Measurements from ENCODE around the gene KRTAP20-2. TPM values are rescaled to one million over a fixed set of nuclear protein-coding genes. Genes with fewer than 3 reads are reported as not detected.

The KRTAP20-2 gene
- not detected for polyA plus RNA-seq

DNA sequence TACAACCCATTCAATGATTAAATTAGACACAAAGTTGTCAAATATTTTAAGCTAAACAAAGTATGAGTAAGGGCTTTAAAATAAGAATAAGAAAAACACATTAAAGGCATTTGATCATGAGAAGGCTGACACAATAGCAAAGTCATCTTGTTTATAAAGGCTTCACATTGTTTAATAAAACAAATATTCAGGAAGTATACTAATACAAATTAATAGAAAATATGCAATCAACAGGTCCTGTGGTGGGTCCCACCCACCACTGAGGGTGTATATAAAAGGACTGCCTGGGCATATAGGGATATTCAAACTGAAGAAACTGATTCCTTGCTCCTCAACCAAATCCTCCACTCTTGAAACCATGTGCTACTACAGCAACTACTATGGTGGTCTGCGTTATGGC is at the start of gene KRTAP20-2:
Gene KRTAP20-2 (plus strand): TSS at position 301 of the 400 bp plus-strand sequence. CDS start 58 bp downstream, at position 359.
- Mint-ChIP-seq H3K9me3 (peaks cover 10 to 38% (median 15%) of the 10 kb centered on the region in 6 donors), H3K27ac (no peak within 1 kb of the TSS), H3K27me3 (ENCODE audit: low read depth in 3 of 3) (peaks cover 0 to 2% (median 0%) of the 10 kb centered on the region in 3 donors), H3K36me3 (no peaks in the 10 kb centered on the region), H3K4me3 (no peak within 1 kb of the TSS), H3K4me1 (no peaks in the 10 kb centered on the region)
- no peak for DNase-seq

GRCh38 chr21:30590297-30590696 is 44.7 kb upstream of the KRTAP20-2 start, which contains the start of gene KRTAP22-2:
TSS of gene KRTAP22-2 (minus strand) at chr21:30590397.
- Mint-ChIP-seq H3K9me3 (peaks cover 0 to 11% (median 5%) of the 10 kb centered on the region in 6 donors), H3K36me3 (no peaks in the 10 kb centered on the region), H3K4me1 (no peaks in the 10 kb centered on the region), H3K27ac (no peak within 1 kb of the TSS), H3K27me3 (ENCODE audit: low read depth in 3 of 3) (no peaks in the 10 kb centered on the region), H3K4me3 (no peak within 1 kb of the TSS)
- no peak for DNase-seq

DNA sequence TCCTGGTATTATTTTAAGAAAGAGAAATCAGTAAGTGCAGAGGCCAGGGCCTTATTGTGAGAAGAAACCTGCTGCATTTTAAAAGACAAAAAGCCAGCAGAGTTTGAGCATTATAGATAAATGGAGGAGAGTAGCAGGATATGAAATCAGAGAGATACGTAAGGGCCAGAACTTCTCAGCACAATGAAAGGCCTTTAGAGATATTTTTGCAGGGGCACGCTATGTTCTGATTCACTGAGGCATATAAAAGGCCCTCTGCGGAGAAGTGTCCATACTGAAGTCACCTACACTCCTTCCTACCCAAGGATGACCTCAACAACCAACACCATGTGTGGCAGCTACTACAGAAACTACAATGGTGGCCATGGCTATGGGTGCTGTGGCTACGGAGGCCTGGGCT is 42.9 kb upstream of the KRTAP20-2 start, which contains the start of gene KRTAP6-3:
Gene KRTAP6-3 (plus strand): TSS at position 301 of the 400 bp plus-strand sequence. CDS start 6 bp downstream, at position 307.
- peaks cover 0 to 4% (median 0%) of the 10 kb centered on the region in 3 donors for H3K36me3 Mint-ChIP-seq
- DNase-seq, result no peak
- H3K9me3 Mint-ChIP-seq, result peaks cover 3 to 18% (median 9%) of the 10 kb centered on the region in 6 donors
- no peak within 1 kb of the TSS for H3K27ac Mint-ChIP-seq
- no peaks in the 10 kb centered on the region for H3K4me1 Mint-ChIP-seq
- no peaks in the 10 kb centered on the region for H3K27me3 Mint-ChIP-seq (ENCODE audit: low read depth in 3 of 3)
- H3K4me3 Mint-ChIP-seq, result no peak within 1 kb of the TSS

- Mint-ChIP-seq H3K4me1 (no peaks in the 10 kb centered on the region), H3K27me3 (ENCODE audit: low read depth in 3 of 3) (no peaks in the 10 kb centered on the region), H3K9me3 (peaks cover 10 to 53% (median 17%) of the 10 kb centered on the region in 6 donors), H3K4me3 (no peak within 1 kb of the TSS), H3K27ac (no peak within 1 kb of the TSS), H3K36me3 (peaks cover 0 to 4% (median 3%) of the 10 kb centered on the region in 3 donors)
- no peak for DNase-seq
These were observed 36.2 kb upstream of the KRTAP20-2 start, which contains the start of gene KRTAP6-2 for GRCh38 chr21:30598802-30599201. TSS of gene KRTAP6-2 (minus strand) at chr21:30598902. CDS start at chr21:30598874, 28 bp downstream.

DNA sequence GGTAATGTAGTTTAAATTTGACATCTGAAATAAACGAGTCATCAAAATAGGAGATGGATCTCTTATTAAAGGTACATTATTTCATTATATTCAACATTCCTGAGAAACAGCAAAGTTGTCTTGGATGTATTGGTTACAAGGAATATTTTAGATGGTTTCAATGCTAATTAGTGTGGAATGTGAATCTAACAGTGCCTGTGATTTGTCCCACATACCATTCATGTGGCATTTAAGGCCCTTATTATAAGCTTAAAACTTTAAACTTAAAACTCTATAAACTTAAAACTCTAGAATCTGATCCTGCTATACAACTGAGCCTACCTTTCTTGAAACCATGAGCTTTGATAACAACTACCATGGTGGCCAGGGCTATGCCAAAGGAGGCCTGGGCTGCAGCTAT is 34.2 kb upstream of the KRTAP20-2 start, which contains the start of gene KRTAP22-1:
Gene KRTAP22-1 (plus strand): TSS at position 301 of the 400 bp plus-strand sequence.
- Mint-ChIP-seq H3K4me1 (no peaks in the 10 kb centered on the region), H3K4me3 (no peak within 1 kb of the TSS), H3K9me3 (peaks cover 10 to 57% (median 22%) of the 10 kb centered on the region in 6 donors), H3K27me3 (ENCODE audit: low read depth in 3 of 3) (peaks cover 0 to 3% (median 0%) of the 10 kb centered on the region in 3 donors), H3K27ac (no peak within 1 kb of the TSS), H3K36me3 (peaks cover 0 to 4% (median 3%) of the 10 kb centered on the region in 3 donors)
- no peak for DNase-seq

GRCh38 chr21:30605968-30606367 is 29.0 kb upstream of the KRTAP20-2 start:
- no peak for DNase-seq
- Mint-ChIP-seq H3K27me3 (ENCODE audit: low read depth in 3 of 3) (peaks cover 0 to 3% (median 1%) of the 10 kb centered on the region in 3 donors), H3K36me3 (peaks cover 0 to 3% (median 0%) of the 10 kb centered on the region in 3 donors), H3K4me1 (no peaks in the 10 kb centered on the region), H3K4me3 (no peak overlapping the region), H3K9me3 (peaks cover 11 to 60% (median 24%) of the 10 kb centered on the region in 6 donors), H3K27ac (no peak overlapping the region)

DNA sequence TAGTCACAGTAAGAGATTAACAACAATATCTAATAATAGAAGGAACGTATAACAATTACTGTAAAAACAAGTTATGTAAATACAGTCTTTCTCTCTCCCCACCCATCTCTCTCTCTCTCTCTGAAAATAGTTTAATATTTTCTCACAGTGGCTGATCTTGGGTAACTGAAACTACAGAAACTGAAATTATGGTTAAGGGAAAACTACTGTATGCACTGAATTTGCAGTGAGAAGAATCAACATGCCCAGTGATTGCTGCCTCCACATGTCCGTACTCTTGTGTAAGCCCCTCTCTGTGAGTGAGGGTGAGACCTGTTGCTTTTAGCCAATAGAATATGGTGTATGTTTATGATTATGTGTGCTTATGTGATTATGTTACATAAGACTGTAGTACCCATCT is 22.9 kb upstream of the KRTAP20-2 start:
- Mint-ChIP-seq H3K27me3 (ENCODE audit: low read depth in 3 of 3) (peaks cover 0 to 1% (median 0%) of the 10 kb centered on the region in 3 donors), H3K4me1 (no peaks in the 10 kb centered on the region), H3K9me3 (peaks cover 6 to 26% (median 16%) of the 10 kb centered on the region in 6 donors), H3K27ac (no peak overlapping the region), H3K4me3 (no peak overlapping the region), H3K36me3 (no peaks in the 10 kb centered on the region)
- no peak for DNase-seq

- no peaks in the 10 kb centered on the region for H3K27me3 Mint-ChIP-seq (ENCODE audit: low read depth in 3 of 3)
- no peak within 1 kb of the TSS for H3K4me3 Mint-ChIP-seq
- H3K27ac Mint-ChIP-seq, result no peak within 1 kb of the TSS
- H3K4me1 Mint-ChIP-seq, result no peaks in the 10 kb centered on the region
- no peak for DNase-seq
- no peaks in the 10 kb centered on the region for H3K36me3 Mint-ChIP-seq
- peaks cover 4 to 17% (median 8%) of the 10 kb centered on the region in 6 donors for H3K9me3 Mint-ChIP-seq
These were observed 21.2 kb upstream of the KRTAP20-2 start, which contains the start of gene KRTAP6-1 for GRCh38 chr21:30613836-30614235. TSS of gene KRTAP6-1 (minus strand) at chr21:30613930. CDS start at chr21:30613904, 26 bp downstream.

DNA sequence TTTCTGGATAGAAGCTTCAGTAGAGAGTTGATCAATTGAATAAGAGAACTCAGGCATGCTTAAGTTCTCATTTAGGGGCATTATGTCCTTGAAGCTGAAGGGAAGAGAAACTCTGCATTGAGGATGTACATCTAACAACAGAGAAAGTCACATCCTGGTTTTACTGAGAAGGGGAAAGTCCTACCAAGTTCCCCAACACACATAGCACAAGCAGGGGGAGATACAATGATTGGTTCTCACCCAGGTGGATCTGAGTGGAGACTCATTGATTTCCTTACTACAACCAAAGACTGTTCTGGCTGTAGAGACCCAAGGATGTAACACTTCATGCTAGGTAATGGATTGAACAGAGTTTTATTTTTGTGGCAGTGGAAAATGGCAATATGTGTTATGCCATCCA is 19.8 kb upstream of the KRTAP20-2 start:
- H3K4me1 Mint-ChIP-seq, result no peaks in the 10 kb centered on the region
- no peaks in the 10 kb centered on the region for H3K36me3 Mint-ChIP-seq
- DNase-seq, result no peak
- no peak overlapping the region for H3K27ac Mint-ChIP-seq
- H3K4me3 Mint-ChIP-seq, result no peak overlapping the region
- peaks cover 4 to 17% (median 6%) of the 10 kb centered on the region in 6 donors for H3K9me3 Mint-ChIP-seq
- no peaks in the 10 kb centered on the region for H3K27me3 Mint-ChIP-seq (ENCODE audit: low read depth in 3 of 3)

DNA sequence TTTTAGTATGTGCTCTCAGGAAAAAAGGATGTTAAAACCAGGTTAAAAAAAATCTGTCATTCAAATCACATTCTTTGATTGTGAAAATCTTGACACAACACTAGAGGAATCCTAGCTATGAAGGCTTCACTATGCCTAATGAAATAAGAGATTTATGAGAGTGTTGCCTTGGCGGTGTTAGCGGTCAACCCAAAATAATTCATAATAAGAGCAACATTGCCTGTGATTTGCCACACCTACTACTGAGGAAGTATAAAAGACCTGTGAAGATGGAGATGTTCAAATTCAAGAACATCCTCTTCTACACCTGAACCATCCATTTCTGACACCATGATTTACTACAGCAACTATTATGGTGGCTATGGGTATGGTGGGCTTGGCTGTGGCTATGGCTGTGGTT is 18.9 kb upstream of the KRTAP20-2 start, which contains the start of gene KRTAP20-1:
Gene KRTAP20-1 (plus strand): TSS at position 301 of the 400 bp plus-strand sequence. CDS start 30 bp downstream, at position 331.
- H3K9me3 Mint-ChIP-seq, result peaks cover under 1 to 13% (median 5%) of the 10 kb centered on the region in 6 donors
- H3K4me3 Mint-ChIP-seq, result no peak within 1 kb of the TSS
- H3K27me3 Mint-ChIP-seq (ENCODE audit: low read depth in 3 of 3), result no peaks in the 10 kb centered on the region
- H3K36me3 Mint-ChIP-seq, result no peaks in the 10 kb centered on the region
- H3K27ac Mint-ChIP-seq, result no peak within 1 kb of the TSS
- H3K4me1 Mint-ChIP-seq, result no peaks in the 10 kb centered on the region
- DNase-seq, result no peak

DNA sequence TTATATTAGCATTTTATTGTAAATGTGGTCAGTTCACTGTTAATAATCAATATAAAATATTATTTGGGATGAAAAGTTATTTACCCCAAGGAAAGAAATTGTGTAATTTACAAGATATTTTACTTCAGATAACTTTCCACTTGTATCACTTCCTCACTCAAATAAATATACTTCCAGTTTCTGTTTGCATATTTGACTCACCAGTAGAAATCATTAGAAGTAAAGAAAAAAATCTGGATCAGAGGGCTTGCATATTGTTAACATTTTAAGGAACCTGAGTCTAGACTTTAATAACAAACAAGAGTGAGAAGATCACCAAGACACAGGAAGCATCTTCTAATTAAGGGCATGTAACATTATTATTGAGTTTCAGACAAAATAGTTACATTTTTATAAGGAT is 14.9 kb upstream of the KRTAP20-2 start:
- no peak overlapping the region for H3K4me3 Mint-ChIP-seq
- H3K27ac Mint-ChIP-seq, result no peak overlapping the region
- no peaks in the 10 kb centered on the region for H3K27me3 Mint-ChIP-seq (ENCODE audit: low read depth in 3 of 3)
- no peaks in the 10 kb centered on the region for H3K4me1 Mint-ChIP-seq
- H3K36me3 Mint-ChIP-seq, result no peaks in the 10 kb centered on the region
- H3K9me3 Mint-ChIP-seq, result peaks cover 7 to 23% (median 14%) of the 10 kb centered on the region in 6 donors
- DNase-seq, result no peak

DNA sequence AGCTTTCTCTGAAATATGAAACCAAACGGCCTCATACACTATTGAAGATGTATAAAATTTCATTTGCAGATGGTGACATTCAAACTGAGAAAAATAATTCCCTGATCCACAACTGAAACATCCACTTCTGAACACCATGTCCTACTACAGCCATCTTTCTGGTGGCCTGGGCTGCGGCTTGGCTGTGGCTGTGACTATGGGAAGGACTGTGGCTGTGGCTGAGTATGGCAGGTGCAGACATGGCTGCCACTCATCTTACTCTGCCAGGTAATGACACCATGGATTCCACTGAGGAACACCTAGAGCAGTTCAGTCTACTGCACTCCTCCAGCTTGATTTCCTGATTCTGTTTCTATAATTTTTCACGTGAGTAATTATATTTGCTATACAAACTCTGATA is 14.5 kb upstream of the KRTAP20-2 start, which contains the start of gene KRTAP20-4:
Gene KRTAP20-4 (plus strand): TSS at position 106 of the 400 bp plus-strand sequence.
- Mint-ChIP-seq H3K36me3 (no peaks in the 10 kb centered on the region), H3K27me3 (ENCODE audit: low read depth in 3 of 3) (no peaks in the 10 kb centered on the region), H3K9me3 (peaks cover 7 to 24% (median 13%) of the 10 kb centered on the region in 6 donors), H3K27ac (no peak within 1 kb of the TSS), H3K4me3 (no peak within 1 kb of the TSS), H3K4me1 (no peaks in the 10 kb centered on the region)
- DNase-seq, result no peak

GRCh38 chr21:30623362-30623761 is 11.6 kb upstream of the KRTAP20-2 start:
- Mint-ChIP-seq H3K4me3 (no peak overlapping the region), H3K27ac (no peak overlapping the region), H3K9me3 (peaks cover 7 to 28% (median 18%) of the 10 kb centered on the region in 6 donors), H3K4me1 (no peaks in the 10 kb centered on the region), H3K27me3 (ENCODE audit: low read depth in 3 of 3) (no peaks in the 10 kb centered on the region), H3K36me3 (peaks cover 0 to 3% (median 0%) of the 10 kb centered on the region in 3 donors)
- no peak for DNase-seq

DNA sequence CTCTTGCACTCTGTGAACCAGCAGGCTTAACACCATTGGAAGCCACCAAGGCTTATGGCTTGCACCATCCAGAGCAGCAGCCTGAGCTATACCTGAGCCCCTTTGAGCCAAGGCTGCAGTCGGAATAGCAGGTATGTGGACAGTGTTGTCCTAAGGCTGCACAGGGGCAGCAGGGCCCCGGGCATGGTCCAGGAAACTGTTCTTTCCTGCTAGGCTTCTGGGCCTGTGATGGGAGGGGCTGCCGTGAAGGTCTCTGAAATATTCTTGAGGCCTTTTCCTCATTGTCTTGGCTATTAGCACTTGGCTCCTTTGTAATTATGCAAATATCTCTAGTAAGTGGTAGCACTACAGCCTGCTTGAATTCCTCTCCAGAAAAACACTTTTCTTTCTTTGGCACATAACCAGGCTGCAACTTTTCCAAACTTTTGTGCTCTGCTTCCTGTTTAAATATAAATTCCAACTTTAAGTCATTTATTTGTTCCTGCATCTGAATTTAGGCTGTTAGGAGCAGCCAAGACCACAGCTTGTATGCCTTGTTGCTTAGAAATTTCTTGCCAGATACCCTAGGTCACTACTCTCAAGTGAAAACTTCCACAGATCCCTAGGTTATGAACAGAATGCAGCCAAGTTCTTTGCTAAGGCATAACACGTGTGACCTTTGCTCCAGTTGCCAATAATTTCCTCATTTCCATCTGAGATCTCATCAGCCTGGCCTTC is 9.4 kb upstream of the KRTAP20-2 start:
- H3K9me3 Mint-ChIP-seq, result peaks cover 7 to 30% (median 19%) of the 10 kb centered on the region in 6 donors
- H3K36me3 Mint-ChIP-seq, result peaks cover 0 to 3% (median 0%) of the 10 kb centered on the region in 3 donors
- H3K4me1 Mint-ChIP-seq, result no peaks in the 10 kb centered on the region
- DNase-seq, result no peak
- H3K4me3 Mint-ChIP-seq, result no peak overlapping the region
- H3K27me3 Mint-ChIP-seq (ENCODE audit: low read depth in 3 of 3), result no peaks in the 10 kb centered on the region
- H3K27ac Mint-ChIP-seq, result no peak overlapping the region
